RWPE1 (cell line): Measurements from ENCODE around the gene OOSP4B.
A peak's percentile ranks its signal among the peaks of the same experiment; 100 is the strongest.
"Not testable (repeated sequence)": the region's sequence is repeated elsewhere in the genome, so short reads cannot be mapped to it uniquely, and the experiment has no call there.

Experiments
- CTCF ChIA-PET: fragments of 350-600 bp; sonication (Branson Sonifier 250); formaldehyde crosslinking; extraction: SDS; loops from one replicate; lab custom pipeline; 2021; lab: Yijun Ruan, JAX
- POLR2A ChIA-PET: fragments of 400-600 bp; formaldehyde crosslinking; extraction: SDS; loops from one replicate; lab custom pipeline; 2020; ENCODE audit warnings: antibody characterized with exemption; ENCODE audit not compliant: low non-redundant PET; lab: Yijun Ruan, JAX
- DNase-seq: peaks from one replicate; pipeline ENCODE4 v3.0.0; 2012; ENCODE audit warnings: low spot score
- H3K27ac ChIP-seq: fragments of 450-650 bp; 2 replicates; pipeline ENCODE4 v1.5.1; 2017
- CTCF ChIP-seq: fragments of 450-650 bp; conservative IDR thresholded peaks from 2 replicates; pipeline ENCODE4 v1.5.1; 2017; ENCODE audit warnings: low read depth, mild to moderate bottlenecking

The OOSP4B gene

GRCh38 chr11:60059052-60059451 is 42.1 kb downstream of the OOSP4B start:
- CTCF ChIA-PET = no interaction called here
- no peak overlapping the region for H3K27ac ChIP-seq
- TF ChIP-seq CTCF = no peak
- POLR2A ChIA-PET = no interaction called here
- peak; percentile 4 for DNase-seq

DNA sequence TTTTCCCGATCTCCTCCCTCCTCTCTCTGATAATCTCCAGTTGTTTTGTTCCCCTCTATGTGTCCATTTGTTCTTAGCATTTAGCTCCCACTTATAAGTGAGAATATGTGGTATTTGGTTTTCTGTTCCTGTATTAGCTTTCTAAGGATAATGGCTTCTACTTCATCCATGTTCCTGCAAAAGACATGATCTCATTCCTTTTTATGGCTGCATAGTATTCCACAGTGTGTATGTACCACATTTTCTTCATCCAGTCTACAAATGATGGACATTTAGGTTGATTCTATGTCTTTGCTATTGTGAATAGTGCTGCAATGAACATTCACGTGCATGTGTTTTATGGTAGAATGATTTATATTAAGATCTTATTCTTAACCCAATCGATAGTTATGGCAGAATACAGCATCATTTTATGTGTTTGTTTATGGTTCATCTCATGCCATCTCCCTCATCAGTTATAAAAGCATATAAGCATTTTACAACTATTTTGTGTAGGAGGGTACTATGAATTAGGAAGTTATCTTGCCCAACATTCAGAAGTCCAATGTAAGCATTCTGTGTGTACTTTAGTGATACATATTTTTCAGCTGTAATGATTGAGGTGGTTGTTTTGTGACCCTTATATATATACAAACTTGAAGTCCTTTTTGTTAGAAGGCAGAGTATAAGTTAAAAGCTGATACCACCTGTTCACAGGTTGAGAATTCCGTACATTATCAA is 42.7 kb downstream of the OOSP4B start:
- H3K27ac ChIP-seq = no peak overlapping the region
- DNase-seq = no peak
- CTCF ChIA-PET = no interaction called here
- POLR2A ChIA-PET = no interaction called here
- no peak for TF ChIP-seq CTCF

DNA sequence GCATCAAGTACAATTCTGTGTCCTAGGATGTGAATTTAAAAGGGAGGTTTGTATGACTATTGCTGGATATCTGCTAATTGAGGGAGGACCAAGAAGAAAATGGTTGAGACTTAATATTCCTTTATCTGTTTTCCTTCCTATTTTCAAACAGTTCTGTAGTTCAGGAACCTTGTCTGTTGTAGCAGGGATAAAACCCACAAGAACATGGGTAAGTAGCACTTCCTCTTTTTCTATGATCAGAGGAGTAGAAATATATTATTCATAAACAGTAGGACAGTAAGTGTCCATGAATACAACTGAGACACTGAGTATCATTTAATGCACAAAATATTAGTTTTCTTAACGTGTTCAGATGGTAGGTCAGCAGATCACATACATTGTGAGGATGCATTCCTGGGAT is 47.1 kb downstream of the OOSP4B start:
- CTCF ChIA-PET = no interaction called here
- TF ChIP-seq CTCF = no peak
- DNase-seq = no peak
- H3K27ac ChIP-seq = no peak overlapping the region
- POLR2A ChIA-PET = no interaction called here

GRCh38 chr11:60065801-60066200 is 48.8 kb downstream of the OOSP4B start:
- DNase-seq = no peak
- CTCF ChIA-PET = no interaction called here
- no peak overlapping the region for H3K27ac ChIP-seq
- POLR2A ChIA-PET = no interaction called here
- no peak for TF ChIP-seq CTCF

- no peak for DNase-seq
- ChIA-PET POLR2A (no interaction called here), CTCF (interaction anchor here (0.6 to 0.7 kb wide), 2 partner anchors 37 to 894 kb away, joined by 3 to 5 read pairs; no protein-coding TSS in a partner anchor)
- no peak overlapping the region for H3K27ac ChIP-seq
- no peak for TF ChIP-seq CTCF
Measured at GRCh38 chr11:60069450-60069849, 52.5 kb downstream of the OOSP4B start.

GRCh38 chr11:60071644-60072043 is 54.7 kb downstream of the OOSP4B start:
- CTCF ChIA-PET, DNase-seq, POLR2A ChIA-PET, H3K27ac ChIP-seq: not testable (repeated sequence)

DNA sequence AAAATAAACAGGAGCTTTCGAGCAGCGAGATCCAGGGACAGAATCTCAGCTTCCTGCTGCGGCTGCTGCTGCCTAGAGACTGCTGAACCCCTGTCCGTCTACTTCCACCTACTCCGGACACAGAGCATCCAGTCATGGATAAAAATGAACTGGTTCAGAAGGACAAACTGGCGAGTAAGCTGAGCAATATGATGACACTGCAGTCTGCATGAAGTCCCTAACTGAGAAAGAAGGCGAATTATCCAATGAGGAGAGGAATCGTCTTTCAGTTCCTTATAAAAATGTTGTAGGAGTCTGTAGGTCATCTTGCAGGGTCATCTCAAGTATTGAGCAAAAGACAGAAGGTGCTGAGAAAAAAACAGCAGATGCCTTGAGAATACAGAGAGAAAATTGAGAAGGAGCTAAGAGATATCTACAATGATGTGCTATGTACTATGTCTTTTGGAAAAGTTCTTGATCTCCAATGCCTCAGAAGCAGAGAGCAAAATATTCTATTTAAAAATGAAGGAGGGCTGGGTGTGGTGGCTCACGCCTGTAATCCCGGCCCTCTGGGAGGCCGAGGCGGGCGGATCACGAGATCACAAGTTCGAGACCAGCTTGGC is 60.3 kb downstream of the OOSP4B start:
- ChIA-PET POLR2A (no interaction called here), CTCF (no interaction called here)
- H3K27ac ChIP-seq = no peak overlapping the region
- TF ChIP-seq CTCF = no peak
- no peak for DNase-seq
